GM18511 (cell line): Measurements from ENCODE around the gene LAMA4.
A peak's percentile ranks its signal among the peaks of the same experiment; 100 is the strongest.

Experiments
- ATAC-seq: cut with Tn5 transposase; IDR thresholded peaks from one replicate; pipeline ENCODE4 v1.9.1; 2021; ENCODE audit warnings: mild to moderate bottlenecking, moderate library complexity; ENCODE audit not compliant: unreplicated experiment

The LAMA4 gene

DNA sequence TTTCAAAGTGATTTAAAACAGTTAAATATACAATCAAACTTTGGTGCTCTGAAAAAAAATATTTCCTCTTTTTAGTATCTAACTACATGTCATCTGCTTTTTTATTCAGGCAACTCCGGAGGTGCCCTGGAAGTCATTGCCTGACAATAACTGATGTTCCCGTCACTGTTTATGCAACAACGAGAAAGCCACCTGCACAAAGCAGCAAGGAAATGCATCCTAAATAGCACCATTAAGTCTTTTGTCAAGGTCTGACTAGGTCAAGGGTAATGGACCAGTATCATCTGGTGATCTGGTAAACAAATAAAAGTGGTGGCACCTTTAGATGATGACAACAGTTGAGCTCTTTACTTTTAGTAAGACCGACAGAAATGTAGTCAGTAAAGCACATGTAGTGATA, 153.8 kb downstream of the LAMA4 start:
- ATAC-seq = no peak

GRCh38 chr6:112096901-112097300, 157.5 kb downstream of the LAMA4 start:
- ATAC-seq = no peak

DNA sequence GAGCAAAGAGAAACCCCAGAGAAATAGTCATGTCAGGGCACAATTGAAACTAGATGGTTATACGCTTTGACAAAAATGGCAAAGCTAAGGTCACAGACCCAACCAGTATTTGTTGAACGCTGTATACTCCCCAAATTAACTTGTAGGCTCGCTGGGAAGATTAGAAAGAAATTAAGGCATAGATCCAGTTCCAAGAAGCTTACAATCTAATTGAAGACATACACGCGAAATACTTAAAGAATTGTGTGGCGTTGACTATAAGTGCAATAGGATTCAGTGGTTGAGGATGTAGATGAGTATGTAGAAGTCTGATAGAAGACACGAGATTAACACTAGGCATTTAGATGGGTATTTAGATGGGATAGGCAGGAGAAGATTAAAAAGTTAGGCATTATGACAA, 166.5 kb downstream of the LAMA4 start:
- no peak for ATAC-seq

DNA sequence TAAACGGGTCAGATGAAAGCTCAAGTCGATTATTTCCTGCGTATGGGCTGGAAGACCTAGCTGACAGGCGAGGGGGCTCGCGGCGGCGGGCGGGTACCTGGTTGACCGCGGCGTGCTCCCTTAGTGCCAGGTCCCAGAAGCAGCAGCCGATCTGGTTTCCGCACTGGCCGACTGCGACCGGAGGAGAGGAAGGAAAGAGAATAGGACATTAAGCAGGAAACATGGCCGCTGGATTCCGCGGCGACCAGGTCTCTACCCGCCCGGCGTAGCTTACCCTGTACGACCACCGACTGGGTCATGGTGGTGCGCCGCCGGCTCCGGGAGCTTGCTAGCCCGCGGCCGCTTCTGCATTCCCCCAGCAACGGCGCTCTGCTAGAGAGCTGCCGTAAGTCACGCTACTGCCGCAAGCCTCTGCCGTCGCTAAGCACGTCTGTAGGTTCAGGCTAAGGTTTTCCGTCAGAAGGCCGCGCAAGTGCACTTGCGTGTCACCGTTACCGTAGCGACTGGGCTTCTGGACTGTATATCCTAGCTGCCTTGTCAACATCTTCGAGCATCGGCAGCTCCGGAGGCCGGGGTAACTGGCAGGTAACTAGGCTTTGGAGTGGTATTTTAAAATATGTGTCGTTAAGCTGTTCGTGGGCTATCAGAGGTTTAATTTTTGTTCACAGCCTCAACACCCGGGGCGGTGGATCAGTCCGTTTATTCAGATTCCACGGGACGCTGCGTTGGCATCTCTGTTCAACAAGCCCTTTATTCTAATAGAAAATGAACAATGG, 167.0 kb downstream of the LAMA4 start, which contains the start of the genes FAM229B and TUBE1:
Gene FAM229B, plus strand, starts transcription at position 456 of the 776 bp plus-strand sequence. CDS start 11,693 bp downstream, outside the sequence.
Gene TUBE1, minus strand, starts transcription at position 347 of the 776 bp plus-strand sequence. Its CDS starts 48 bp downstream, at position 299.
- ATAC-seq = peak; percentile 98

DNA sequence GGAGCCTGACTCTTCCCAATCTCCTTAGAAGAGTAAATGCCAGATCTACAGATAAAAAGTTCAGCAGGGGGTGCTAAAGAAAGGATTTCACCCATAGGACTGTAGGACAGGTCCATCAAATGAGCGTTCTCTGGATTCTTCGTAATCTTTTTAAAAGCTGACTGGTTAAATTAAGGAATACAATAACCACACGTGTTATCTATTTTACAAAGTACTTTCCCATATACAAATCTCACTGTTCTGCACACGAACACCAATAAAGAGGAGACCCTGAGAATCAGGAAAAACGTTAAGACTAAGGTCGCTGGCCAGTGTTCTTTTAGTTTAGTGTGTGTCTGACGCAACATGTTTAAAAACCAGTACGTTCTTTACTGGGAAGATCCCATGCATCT, 167.6 kb downstream of the LAMA4 start:
- peak; percentile 37 for ATAC-seq

- ATAC-seq = no peak
Observed at GRCh38 chr6:112085286-112086065, 168.9 kb downstream of the LAMA4 start.

DNA sequence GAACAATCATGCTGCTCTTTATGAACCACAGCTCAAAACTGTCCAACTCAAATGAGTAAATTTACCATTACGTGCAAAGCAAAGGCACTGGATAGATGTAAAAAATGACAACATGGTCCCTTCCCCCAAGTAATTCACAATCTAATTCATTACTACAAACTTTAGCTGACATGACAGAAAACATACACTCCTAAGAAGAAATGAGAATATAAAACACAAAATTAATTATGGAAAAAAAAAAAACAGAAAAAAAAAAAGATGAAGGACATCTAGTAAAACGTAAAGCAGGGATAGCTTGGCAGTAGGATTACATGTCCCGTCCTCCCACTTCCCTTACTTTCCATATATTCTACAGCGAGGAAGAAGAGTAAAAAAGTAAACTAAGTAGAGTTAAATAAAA, 172.8 kb downstream of the LAMA4 start:
- ATAC-seq = no peak

- ATAC-seq = no peak
Observed at GRCh38 chr6:112066606-112067005, 187.8 kb downstream of the LAMA4 start.

DNA sequence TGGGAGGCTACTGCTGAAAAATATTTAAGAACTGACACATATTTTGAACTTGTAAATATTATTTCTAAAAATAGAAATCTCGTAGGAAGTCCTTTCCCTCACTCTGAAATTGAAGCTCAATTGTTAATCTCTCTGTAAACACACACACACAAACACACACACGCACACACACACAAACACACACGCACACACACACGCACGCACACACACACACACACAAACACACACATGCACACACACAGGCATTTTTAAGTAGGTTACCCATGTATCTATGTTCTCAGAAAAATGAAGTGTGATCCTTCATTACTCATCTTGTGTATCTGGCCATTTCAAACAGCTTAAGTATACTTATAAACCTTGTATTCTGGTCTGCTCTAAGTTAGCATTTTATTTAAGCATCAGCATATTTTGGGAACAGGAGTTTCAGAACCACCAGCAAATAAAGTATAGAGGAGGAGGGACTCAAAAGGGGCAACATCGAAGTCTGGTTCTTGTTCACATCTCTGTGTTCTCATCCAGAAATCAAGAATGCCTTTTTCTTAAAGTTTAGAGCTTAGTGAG, 188.9 kb downstream of the LAMA4 start:
- no peak for ATAC-seq

DNA sequence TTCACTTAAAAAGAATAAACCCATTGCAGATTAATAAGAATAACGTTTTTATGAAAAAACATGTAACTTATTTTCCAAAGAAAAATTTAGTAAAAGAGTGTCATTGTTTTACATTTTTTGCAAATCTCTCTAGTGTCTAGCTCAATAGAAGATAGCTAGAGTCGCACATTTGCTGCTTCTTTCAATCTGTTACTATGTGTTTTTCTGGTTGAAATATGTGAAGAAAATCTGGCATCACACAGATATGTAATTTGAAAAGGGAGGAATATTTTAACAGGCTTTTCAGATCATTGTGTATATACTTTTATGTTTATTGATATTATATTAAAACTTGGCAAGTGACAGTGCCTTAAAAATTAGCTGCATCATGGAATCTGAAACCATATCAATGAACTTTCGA, 191.4 kb downstream of the LAMA4 start:
- no peak for ATAC-seq

DNA sequence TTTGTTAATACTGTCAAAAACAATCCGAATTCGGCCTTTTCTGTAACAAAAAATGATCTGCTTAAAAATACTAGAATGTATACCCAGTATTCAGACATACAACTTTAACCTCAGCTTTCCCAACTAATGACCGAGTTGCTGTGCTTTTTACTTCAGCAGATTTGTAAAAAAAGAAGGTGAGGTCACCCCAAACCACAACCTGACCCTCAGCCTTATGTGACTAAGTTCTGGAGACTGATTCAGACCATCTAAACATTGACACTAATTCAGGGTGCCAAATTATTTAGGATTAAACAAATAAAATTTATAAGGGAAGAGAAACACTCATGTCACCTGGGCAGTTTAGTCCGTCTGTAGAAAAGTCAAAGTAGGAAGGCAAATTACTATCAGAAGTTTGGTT, 192.8 kb downstream of the LAMA4 start:
- no peak for ATAC-seq
